ENCODE results near the gene C19orf25.

DNA sequence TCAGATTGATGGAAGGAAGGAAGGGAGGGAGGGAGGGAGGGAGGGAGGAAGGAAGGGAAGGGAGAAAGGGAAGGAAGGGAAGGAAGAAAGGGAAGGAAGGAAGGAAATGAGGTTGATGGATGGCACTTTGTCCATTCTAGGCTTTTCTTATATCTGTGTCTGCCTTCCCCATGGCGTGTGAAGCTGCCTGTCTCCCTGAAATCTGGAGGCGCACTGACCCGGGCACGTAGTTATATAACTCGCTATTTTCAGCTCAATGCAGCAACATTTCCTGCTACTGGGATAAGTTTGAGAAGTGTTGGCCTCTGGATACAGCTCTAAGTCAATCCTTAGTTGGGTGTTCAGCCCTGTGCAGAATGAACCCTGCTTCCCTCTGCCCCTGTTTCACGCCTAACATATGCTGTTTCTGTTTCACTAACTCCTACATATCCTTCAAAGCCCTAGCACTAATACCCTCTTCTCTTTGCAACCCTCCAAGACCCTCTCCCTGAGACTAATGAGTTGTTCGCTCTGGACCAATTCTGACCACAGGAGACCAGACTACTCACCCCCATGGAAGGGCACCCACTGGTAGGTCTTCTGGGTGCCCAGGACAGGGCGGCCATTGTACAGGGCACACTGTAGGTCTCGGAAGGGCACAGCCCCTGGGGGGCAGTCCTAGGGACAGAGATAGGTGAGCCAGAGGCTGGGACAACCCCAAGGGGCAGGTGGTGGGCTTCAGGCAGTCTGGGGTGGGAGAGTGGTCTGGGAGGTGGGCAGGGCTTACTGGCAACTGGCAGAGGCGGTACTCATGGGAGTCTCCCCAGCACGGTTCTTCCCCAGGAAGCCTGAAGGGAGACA, 30.8 kb upstream of the C19orf25 start:
- TF ChIP-seq, protein P1, sequence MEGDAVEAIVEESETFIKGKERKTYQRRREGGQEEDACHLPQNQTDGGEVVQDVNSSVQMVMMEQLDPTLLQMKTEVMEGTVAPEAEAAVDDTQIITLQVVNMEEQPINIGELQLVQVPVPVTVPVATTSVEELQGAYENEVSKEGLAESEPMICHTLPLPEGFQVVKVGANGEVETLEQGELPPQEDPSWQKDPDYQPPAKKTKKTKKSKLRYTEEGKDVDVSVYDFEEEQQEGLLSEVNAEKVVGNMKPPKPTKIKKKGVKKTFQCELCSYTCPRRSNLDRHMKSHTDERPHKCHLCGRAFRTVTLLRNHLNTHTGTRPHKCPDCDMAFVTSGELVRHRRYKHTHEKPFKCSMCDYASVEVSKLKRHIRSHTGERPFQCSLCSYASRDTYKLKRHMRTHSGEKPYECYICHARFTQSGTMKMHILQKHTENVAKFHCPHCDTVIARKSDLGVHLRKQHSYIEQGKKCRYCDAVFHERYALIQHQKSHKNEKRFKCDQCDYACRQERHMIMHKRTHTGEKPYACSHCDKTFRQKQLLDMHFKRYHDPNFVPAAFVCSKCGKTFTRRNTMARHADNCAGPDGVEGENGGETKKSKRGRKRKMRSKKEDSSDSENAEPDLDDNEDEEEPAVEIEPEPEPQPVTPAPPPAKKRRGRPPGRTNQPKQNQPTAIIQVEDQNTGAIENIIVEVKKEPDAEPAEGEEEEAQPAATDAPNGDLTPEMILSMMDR (IDR thresholded peaks at IDR 0.05) = no peak
- TF ChIP-seq POLR2A (IDR thresholded peaks at IDR 0.05) = no peak

All from heart left ventricle (tissue), 13 donors.